Femur (tissue), 1 donor: ENCODE measurements around the gene NAA10.
A peak's percentile ranks its signal among the peaks of the same experiment; 100 is the strongest.

ENCODE experiments used
- DNase-seq: peaks from one replicate; pipeline ENCODE4 v3.0.0-alpha.2; 2017

Gene NAA10

GRCh38 chrX:153908219-153908860, 26.5 kb downstream of the NAA10 start:
- DNase-seq, result no peak

GRCh38 chrX:153907456-153907855, 27.4 kb downstream of the NAA10 start:
- no peak for DNase-seq

- DNase-seq, result peak; percentile 14
Observed at GRCh38 chrX:153906126-153906917, 28.5 kb downstream of the NAA10 start.

GRCh38 chrX:153905481-153906095, 29.2 kb downstream of the NAA10 start:
- DNase-seq, result peak; percentile 18

GRCh38 chrX:153903991-153904957, 30.6 kb downstream of the NAA10 start, which contains the start of gene AVPR2:
AVPR2 (plus strand) TSS chrX:153904673; CDS start chrX:153905146, 473 bp downstream.
- peak; percentile 20 for DNase-seq

- DNase-seq, result peak; percentile 44
Observed at GRCh38 chrX:153903238-153903980, 31.4 kb downstream of the NAA10 start.

- DNase-seq, result peak; percentile 17
Observed at GRCh38 chrX:153902385-153902784, 32.5 kb downstream of the NAA10 start.

- DNase-seq, result no peak
Observed at GRCh38 chrX:153901753-153902140, 33.1 kb downstream of the NAA10 start.

GRCh38 chrX:153900831-153901752, 33.7 kb downstream of the NAA10 start:
- DNase-seq, result peak; percentile 74

- no peak for DNase-seq
Observed at GRCh38 chrX:153897899-153898298, 36.9 kb downstream of the NAA10 start.

- no peak for DNase-seq
Observed at GRCh38 chrX:153889123-153889522, 45.7 kb downstream of the NAA10 start.

GRCh38 chrX:153888344-153888743, 46.5 kb downstream of the NAA10 start:
- DNase-seq, result no peak

GRCh38 chrX:153887385-153887784, 47.5 kb downstream of the NAA10 start:
- no peak for DNase-seq

GRCh38 chrX:153886915-153887314, 47.9 kb downstream of the NAA10 start:
- DNase-seq, result no peak

- no peak for DNase-seq
Observed at GRCh38 chrX:153885968-153886903, 48.6 kb downstream of the NAA10 start, which contains the start of gene L1CAM. L1CAM (minus strand) TSS chrX:153886173; CDS start chrX:153875836, 10,337 bp downstream.

- no peak for DNase-seq
Observed at GRCh38 chrX:153885208-153885787, 49.5 kb downstream of the NAA10 start.

GRCh38 chrX:153884590-153884989, 50.2 kb downstream of the NAA10 start:
- DNase-seq, result no peak

GRCh38 chrX:153884136-153884535, 50.7 kb downstream of the NAA10 start:
- DNase-seq, result no peak
